NCI-H2081 treated with DMSO at 0.1 percent for 48 hours (cell line): ENCODE results near the gene TTC33.
"Not testable (repeated sequence)": the region's sequence is repeated elsewhere in the genome, so short reads cannot be mapped to it uniquely, and the experiment has no call there.

Experiments
- DNase-seq: peaks from one replicate; lab custom pipeline; 2025; lab: John Stamatoyannopoulos, UW

The TTC33 gene

GRCh38 chr5:40717281-40717680 lies 38.5 kb downstream of the TTC33 start:
- DNase-seq = no peak

- DNase-seq = no peak
Measured at GRCh38 chr5:40716590-40716989, 39.2 kb downstream of the TTC33 start.

DNA sequence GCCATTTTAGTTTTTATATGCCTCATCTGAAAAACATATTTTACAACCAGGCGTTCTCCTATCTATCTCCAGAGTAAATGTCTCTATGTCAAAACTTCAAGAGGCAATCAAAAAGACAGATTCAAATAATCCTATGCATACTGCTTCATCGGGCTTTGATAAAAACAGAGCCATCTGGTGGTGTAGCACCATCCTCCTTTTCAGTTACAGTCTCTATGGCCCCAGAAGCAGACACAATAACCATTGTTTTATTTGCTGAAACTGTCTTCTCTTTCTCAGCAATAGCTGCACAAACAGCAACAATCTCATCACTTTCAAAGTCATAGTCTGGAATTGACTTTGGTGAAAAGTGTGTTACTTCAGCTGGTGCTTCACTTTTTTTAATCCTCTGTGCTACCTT lies 39.8 kb downstream of the TTC33 start:
- no peak for DNase-seq

GRCh38 chr5:40714001-40714400 lies 41.8 kb downstream of the TTC33 start:
- no peak for DNase-seq

GRCh38 chr5:40710575-40710974 lies 45.2 kb downstream of the TTC33 start:
- DNase-seq = not testable (repeated sequence)

DNA sequence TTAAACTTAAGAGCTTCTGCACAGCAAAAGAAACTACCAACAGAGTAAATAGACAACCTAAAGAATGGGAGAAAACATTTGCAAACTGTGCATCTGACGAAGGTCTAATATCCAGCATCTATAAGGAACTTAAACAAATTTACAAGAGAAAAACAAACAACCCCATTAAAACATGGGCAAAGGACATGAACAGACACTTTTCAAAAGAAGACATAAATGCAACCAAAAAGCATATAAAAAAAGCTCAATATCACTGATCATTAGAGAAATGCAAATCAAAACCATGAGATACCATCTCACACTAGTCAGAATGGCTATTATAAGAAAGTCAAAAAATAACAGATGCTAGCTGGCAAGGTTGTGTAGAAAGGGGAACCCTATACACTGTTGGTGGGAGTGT lies 50.3 kb downstream of the TTC33 start:
- not testable (repeated sequence) for DNase-seq

GRCh38 chr5:40702027-40702426 lies 53.7 kb downstream of the TTC33 start:
- DNase-seq = not testable (repeated sequence)

DNA sequence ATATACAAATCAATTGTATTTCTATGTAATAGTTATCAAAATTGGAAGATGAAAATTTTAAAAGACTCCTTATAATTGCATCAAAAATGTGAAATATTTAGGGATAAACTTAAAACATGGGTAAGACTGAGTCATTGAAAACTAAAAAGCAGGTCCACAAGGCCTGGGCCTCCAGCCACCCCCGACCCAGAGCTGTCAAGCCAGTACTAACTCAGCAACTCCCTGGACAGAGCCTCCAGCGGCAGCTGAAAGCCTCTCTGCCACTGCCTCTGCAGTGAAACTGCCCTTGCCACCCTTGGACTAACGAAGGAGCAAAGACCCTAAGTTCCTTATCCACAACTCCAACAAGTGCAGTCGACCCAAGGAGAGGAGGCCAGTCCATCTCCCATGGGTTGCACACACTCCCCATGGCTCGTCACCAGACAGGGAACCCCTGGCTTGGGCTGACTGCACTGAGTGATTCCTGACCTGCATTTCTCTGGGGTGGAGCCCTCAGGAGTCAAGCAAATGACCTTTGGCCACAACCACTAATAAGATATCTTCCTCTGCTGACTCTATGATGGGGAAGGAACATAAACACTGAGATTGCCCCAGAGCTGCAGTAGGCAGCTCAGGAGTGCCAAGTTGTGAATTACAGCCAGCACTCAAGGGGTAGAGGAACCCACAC lies 55.5 kb downstream of the TTC33 start:
- no peak for DNase-seq

DNA sequence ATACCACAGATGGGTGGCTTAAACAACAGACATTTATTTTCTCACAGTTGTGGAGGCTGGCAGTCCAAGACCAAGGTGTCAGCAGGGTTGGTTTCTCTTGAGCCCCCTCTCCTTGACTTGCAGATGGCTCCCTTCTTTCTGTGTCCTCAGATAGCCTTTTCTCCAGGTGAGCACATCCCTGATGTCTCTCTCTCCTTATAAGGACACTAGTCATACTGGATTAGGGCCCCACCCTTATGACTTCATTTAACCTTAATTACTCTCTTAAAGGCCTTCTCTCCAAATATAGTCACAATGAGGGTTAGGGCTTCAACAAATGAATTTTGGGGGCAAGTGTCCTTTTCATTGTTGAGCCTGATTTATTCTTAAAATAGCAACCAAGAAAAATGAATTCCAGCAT lies 61.3 kb downstream of the TTC33 start:
- DNase-seq = no peak

- no peak for DNase-seq
Measured at GRCh38 chr5:40691894-40692293, 63.9 kb downstream of the TTC33 start.

GRCh38 chr5:40690267-40690666 lies 65.5 kb downstream of the TTC33 start:
- DNase-seq = no peak

- no peak for DNase-seq
Measured at GRCh38 chr5:40689438-40689837, 66.3 kb downstream of the TTC33 start.

GRCh38 chr5:40688996-40689395 lies 66.8 kb downstream of the TTC33 start:
- no peak for DNase-seq

- peak; percentile 57 for DNase-seq
Measured at GRCh38 chr5:40688127-40688761, 67.5 kb downstream of the TTC33 start.

- no peak for DNase-seq
Measured at GRCh38 chr5:40687321-40687720, 68.4 kb downstream of the TTC33 start.

DNA sequence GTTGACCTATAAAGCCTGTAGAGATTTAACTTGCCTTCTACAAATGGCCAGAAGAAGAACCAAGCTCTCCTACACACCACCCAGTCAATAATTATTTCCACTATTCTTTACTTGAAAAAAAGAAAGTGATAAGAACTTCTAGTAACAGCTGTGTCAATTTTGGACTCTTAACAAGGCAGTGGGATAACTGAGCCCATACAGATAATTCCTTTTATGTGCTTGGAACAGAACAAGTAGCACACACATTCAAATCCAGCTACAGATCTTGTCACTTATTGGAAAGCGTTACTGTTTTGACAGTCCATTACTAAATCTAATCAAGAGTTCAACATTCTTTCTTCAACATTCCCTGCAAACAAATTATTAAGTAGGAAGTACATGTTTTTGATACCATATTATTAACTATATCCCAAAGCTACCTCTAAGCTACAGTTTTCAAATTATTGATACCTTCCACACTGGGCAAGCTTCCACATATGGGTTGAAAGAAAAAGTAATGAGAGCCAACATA lies 69.7 kb downstream of the TTC33 start:
- DNase-seq = no peak

- no peak for DNase-seq
Measured at GRCh38 chr5:40685193-40685592, 70.6 kb downstream of the TTC33 start.

- DNase-seq = no peak
Measured at GRCh38 chr5:40683305-40683704, 72.5 kb downstream of the TTC33 start.

- no peak for DNase-seq
Measured at GRCh38 chr5:40682154-40683017, 73.4 kb downstream of the TTC33 start.

DNA sequence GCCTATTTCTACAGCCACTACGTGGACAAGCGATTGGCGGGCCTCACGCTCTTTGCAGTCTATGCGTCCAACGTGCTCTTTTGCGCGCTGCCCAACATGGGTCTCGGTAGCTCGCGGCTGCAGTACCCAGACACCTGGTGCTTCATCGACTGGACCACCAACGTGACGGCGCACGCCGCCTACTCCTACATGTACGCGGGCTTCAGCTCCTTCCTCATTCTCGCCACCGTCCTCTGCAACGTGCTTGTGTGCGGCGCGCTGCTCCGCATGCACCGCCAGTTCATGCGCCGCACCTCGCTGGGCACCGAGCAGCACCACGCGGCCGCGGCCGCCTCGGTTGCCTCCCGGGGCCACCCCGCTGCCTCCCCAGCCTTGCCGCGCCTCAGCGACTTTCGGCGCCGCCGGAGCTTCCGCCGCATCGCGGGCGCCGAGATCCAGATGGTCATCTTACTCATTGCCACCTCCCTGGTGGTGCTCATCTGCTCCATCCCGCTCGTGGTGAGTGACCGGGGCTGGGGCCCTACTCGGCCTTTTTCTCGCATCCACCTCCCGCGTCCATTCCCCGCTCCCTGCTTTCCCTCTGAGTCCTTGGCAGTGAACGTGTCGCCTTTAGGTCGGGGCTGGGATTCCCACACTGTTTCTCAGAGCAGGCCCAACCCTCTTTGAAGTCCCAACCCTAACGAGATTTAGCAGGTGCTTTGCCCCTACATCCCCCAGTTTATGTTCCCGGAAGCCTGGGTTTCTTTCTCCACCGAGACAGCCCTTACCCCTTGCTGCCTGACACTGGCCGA lies 74.2 kb downstream of the TTC33 start:
- DNase-seq = no peak

DNA sequence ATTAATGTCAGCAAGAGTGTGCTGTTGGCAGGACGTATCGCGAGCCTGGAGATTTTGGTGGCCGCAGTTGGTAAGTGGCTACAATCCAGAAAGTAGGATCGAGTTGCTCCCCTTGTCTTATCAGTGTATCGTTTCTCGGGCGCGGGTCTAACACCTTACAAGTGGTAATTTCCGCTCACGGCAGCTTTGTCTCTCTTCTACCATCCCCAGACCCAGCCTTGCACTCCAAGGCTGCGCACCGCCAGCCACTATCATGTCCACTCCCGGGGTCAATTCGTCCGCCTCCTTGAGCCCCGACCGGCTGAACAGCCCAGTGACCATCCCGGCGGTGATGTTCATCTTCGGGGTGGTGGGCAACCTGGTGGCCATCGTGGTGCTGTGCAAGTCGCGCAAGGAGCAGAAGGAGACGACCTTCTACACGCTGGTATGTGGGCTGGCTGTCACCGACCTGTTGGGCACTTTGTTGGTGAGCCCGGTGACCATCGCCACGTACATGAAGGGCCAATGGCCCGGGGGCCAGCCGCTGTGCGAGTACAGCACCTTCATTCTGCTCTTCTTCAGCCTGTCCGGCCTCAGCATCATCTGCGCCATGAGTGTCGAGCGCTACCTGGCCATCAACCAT lies 74.9 kb downstream of the TTC33 start:
- no peak for DNase-seq
